NCI-H748 (cell line): ENCODE data around the gene ERLIN1.
A peak's percentile ranks its signal among the peaks of the same experiment; 100 is the strongest.

Source experiments
- DNase-seq: peaks from one replicate; lab custom pipeline; 2025; ENCODE audit not compliant: unreplicated experiment; lab: John Stamatoyannopoulos, UW

Gene ERLIN1

GRCh38 chr10:100185364-100186252, at the start of gene ERLIN1:
Gene ERLIN1, minus strand, starts transcription at chr10:100186029. Its CDS starts 403 bp downstream, at chr10:100185626.
- peak; percentile 91 for DNase-seq

GRCh38 chr10:100232101-100232500, 46.3 kb upstream of the ERLIN1 start:
- DNase-seq: no peak

GRCh38 chr10:100229819-100230422, 44.1 kb upstream of the ERLIN1 start:
- no peak for DNase-seq

DNA sequence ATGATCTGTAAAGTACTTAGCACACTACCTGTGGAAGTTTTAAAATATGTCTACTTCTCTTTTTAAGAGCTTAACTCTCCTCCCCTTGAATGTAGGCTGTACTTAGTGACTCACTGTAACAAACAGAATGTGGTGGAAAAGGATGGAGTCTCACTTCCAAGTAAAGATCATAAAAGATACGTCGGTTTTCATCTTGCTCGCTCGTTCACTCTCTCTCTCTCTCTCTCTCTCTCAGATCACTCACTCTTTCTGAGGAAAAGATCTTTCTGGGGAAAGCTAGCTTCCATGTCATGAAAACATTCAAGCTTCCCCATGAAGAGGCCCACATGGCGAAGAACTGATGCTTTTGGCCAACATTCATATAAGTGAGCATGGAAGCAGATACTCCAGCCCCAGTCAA, 38.0 kb upstream of the ERLIN1 start:
- no peak for DNase-seq

DNA sequence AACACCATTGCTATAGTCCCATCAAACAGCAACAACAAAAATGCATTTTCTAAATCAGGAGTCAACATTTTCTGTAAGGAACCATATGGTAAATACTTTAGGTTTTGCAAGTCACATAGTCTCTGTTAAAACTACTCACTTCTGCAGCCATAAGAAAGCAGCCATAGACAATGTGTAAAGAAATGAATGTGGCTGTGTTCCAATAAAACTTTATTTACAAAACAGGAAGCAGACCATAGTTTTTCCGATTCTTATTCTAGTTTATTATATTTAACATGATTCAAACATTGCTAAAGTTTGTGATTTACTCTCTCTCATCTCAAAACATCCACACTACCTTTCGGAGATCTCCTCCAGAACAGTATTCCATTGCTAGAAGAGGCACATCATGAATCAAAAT, 36.7 kb upstream of the ERLIN1 start:
- DNase-seq: no peak

- no peak for DNase-seq
These were observed 30.2 kb upstream of the ERLIN1 start for GRCh38 chr10:100216006-100216405.

- DNase-seq: no peak
These were observed 23.5 kb upstream of the ERLIN1 start for GRCh38 chr10:100209303-100209702.

GRCh38 chr10:100208276-100208675, 22.4 kb upstream of the ERLIN1 start:
- no peak for DNase-seq

- DNase-seq: no peak
These were observed 18.5 kb upstream of the ERLIN1 start for GRCh38 chr10:100204370-100204769.

GRCh38 chr10:100201549-100201948, 15.7 kb upstream of the ERLIN1 start:
- DNase-seq: no peak

GRCh38 chr10:100194711-100195110, 8.9 kb upstream of the ERLIN1 start:
- no peak for DNase-seq

- no peak for DNase-seq
These were observed 6.5 kb upstream of the ERLIN1 start for GRCh38 chr10:100192350-100192749.

- DNase-seq: peak; percentile 7
These were observed 704 bp upstream of the ERLIN1 start for GRCh38 chr10:100186253-100187212.

DNA sequence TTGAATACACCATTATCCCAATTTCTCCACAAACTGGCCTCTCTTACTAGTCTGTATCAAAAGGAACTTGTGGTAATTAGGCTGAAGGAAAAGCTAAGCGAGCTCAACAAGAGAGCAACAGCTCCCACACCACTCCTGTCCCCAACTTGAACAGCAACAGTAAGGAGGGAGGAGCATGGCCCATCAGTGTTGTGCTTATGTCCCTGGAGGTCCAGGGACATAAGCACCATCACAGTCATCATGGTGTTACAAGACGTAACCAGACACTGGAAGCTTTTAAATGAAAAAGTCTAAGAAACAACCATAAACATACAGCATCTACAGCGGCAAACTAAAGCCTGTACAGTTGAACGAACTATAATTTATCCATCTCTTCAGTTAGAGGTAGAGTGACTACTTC, 989 bp downstream of the ERLIN1 start:
- peak; percentile 29 for DNase-seq

DNA sequence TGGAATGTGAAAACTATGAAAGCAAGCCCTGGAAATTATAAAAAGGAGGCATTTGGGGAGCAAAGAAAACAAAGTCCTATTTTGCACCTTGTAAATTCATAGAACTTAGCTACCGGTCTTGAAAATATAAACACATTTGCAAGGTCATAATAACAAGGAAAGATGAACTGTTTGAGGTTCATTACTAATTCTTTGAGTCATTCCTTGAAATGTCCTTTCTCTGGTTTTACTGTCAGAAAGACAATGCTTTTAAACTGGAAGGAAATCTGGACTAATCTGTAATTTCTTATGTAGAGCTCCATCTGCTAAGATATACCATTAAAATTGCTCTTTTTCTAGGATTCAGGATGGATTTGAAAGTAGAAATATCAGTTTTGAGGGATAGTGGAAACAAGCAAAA, 1.4 kb downstream of the ERLIN1 start:
- no peak for DNase-seq

- no peak for DNase-seq
These were observed 2.3 kb downstream of the ERLIN1 start for GRCh38 chr10:100183481-100183880.

GRCh38 chr10:100182908-100183307, 2.9 kb downstream of the ERLIN1 start:
- DNase-seq: no peak

- no peak for DNase-seq
These were observed 3.5 kb downstream of the ERLIN1 start for GRCh38 chr10:100182281-100182680.

- DNase-seq: no peak
These were observed 10.0 kb downstream of the ERLIN1 start for GRCh38 chr10:100175875-100176274.

- DNase-seq: no peak
These were observed 10.8 kb downstream of the ERLIN1 start for GRCh38 chr10:100174699-100175677.
